Activated T-cell treated with anti-CD3 and anti-CD28 coated beads, Interleukin-2, amount 50 U/mL, for 4 hours (primary cell): ENCODE data around the gene HSPB8. TPM values are rescaled to one million over a fixed set of nuclear protein-coding genes. Genes with fewer than 3 reads are reported as not detected.
"Not testable (repeated sequence)": the region's sequence is repeated elsewhere in the genome, so short reads cannot be mapped to it uniquely, and the experiment has no call there.

Experiments used
- ATAC-seq, 2 donors: fragments of 200-7000 bp; cut with Tn5 transposase; one replicate each; pipeline ENCODE4 v1.10.0; 2021
- DNase-seq: peaks from one replicate; pipeline ENCODE4 v3.0.0-alpha.2; 2020
- H3K27me3 Mint-ChIP-seq: one replicate; pipeline ENCODE4 v1.8.0; 2021; ENCODE audit warnings: low read depth, mixed read lengths
- H3K36me3 Mint-ChIP-seq: one replicate; pipeline ENCODE4 v1.8.0; 2022; ENCODE audit warnings: mixed read lengths; ENCODE audit not compliant: insufficient read depth
- H3K4me1 Mint-ChIP-seq: one replicate; pipeline ENCODE4 v1.8.0; 2021; ENCODE audit warnings: low read depth, mixed read lengths
- H3K4me3 Mint-ChIP-seq: one replicate; pipeline ENCODE4 v1.8.0; 2021; ENCODE audit warnings: mild to moderate bottlenecking, moderate library complexity, mixed read lengths
- H3K9me3 Mint-ChIP-seq: one replicate; pipeline ENCODE4 v1.8.0; 2021; ENCODE audit warnings: mixed read lengths
- total RNA-seq, 3 donors: library from RNA; stranded (reverse); gene quantifications; one replicate each; pipeline ENCODE4 v1.2.1, GENCODE V29; 2021

Gene HSPB8
- total RNA-seq, 3 donors from 2014 or later, result not detected

DNA sequence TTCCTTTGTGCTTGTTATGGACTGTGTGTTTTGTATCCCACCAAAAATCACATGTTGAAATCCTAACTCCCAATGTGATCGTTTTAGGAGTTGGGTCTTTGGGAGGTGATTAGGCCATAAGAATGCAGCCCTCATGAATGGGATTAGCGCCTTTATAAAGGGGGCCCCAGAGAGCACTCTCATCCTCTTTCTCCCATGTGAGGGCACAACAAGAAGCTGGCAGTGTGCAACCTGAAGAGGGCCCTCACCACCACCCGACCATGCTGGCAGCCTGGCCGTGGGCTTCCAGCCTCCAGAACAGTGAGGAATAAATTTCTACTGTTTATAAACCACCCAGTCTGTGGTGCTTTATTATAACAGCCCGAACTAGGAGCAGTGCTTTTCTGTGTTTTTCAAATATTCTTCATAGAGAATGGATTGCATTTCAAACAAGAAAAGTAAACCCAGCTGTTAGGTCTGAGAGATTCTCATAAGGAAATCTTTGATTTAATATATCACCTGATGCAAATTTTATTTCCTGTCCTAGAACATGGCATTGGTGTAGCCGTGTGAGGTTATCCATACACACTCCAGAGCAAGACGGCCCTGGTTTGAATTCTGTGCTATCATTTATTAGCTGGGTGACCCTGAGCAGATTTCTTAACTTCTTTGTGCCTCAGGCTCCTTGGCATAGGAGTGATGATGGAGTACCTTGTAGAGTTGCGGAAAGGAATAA, 27.8 kb downstream of the HSPB8 start:
- Mint-ChIP-seq H3K9me3 (no peaks in the 10 kb centered on the region), H3K27me3 (peaks cover 4% of the 10 kb centered on the region), H3K4me1 (no peaks in the 10 kb centered on the region), H3K36me3 (no peaks in the 10 kb centered on the region), H3K4me3 (no peak overlapping the region)
- ATAC-seq, result no peak
- no peak for DNase-seq

DNA sequence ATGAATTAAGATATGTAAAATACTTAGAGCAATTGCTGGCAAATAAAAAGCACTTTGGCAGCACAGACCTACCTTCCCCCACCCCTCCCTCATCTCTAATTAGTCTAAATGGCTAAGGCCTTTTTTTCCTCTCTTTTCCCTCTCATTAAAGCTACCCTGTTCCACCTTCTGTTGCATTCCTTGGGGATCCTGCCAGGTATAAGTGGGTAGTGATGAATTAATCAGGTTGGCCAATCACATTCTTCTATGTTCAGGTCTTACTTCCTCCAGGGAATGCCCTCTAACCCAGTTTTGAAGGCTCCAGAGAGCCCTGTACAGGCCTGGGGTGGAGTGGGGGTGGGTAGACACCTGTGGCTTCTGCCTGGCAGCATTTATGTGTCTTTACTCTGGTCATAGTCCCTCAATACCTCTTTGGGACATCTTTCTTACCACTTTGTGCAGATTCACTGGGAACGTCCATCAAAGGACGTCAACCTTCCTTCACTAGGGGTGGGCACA, 28.4 kb downstream of the HSPB8 start:
- no peak for DNase-seq
- peaks cover 4% of the 10 kb centered on the region for H3K27me3 Mint-ChIP-seq
- no peaks in the 10 kb centered on the region for H3K4me1 Mint-ChIP-seq
- H3K9me3 Mint-ChIP-seq, result no peaks in the 10 kb centered on the region
- no peak overlapping the region for H3K4me3 Mint-ChIP-seq
- no peaks in the 10 kb centered on the region for H3K36me3 Mint-ChIP-seq
- ATAC-seq, result no peak

DNA sequence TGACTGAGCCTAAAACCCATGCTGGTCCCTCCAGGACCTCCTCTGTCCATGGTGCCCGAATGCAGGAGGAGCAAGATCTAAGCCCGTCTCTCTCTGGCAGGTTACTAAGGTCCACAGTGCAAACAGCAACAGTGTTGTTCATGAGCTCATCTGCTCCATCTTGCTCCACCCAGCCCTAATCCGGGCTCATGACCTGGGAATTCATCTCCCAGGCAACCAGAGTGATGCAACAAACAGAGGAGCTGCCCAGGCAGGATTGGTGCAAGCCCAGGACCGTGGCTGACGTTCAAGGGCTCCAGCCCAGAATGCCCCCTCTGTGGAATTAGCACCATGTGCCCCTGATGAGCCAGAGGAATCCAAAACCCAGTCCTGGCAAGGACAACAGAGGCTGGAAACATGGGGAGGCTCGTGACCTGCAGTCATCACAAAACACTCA, 29.9 kb downstream of the HSPB8 start:
- H3K9me3 Mint-ChIP-seq, result no peaks in the 10 kb centered on the region
- H3K36me3 Mint-ChIP-seq, result no peaks in the 10 kb centered on the region
- H3K27me3 Mint-ChIP-seq, result peaks cover 4% of the 10 kb centered on the region
- H3K4me3 Mint-ChIP-seq, result no peak overlapping the region
- DNase-seq, result no peak
- no peak for ATAC-seq
- no peaks in the 10 kb centered on the region for H3K4me1 Mint-ChIP-seq

DNA sequence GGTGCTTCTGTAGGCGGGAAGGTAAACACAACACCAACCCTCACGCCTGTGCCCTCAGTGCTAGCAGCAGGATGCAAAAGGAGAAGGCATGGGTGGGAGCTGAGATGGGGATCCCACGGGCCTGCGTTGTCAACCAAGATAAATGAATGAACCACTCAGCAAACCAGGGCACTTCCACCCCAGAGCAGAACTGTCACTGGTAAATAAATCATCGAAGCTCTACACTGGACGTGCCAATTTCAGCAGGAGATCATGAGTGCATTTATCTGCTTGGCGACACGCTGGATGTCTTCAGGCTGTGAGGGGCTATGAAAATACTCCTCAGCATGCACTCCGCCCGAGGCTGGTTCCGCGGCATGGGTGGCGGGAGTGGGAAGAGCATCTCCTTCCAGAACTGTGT, 33.2 kb downstream of the HSPB8 start:
- Mint-ChIP-seq H3K36me3 (no peaks in the 10 kb centered on the region), H3K4me1 (no peaks in the 10 kb centered on the region), H3K9me3 (no peaks in the 10 kb centered on the region), H3K27me3 (no peaks in the 10 kb centered on the region), H3K4me3 (no peak overlapping the region)
- DNase-seq (no peak), ATAC-seq (no peak)

DNA sequence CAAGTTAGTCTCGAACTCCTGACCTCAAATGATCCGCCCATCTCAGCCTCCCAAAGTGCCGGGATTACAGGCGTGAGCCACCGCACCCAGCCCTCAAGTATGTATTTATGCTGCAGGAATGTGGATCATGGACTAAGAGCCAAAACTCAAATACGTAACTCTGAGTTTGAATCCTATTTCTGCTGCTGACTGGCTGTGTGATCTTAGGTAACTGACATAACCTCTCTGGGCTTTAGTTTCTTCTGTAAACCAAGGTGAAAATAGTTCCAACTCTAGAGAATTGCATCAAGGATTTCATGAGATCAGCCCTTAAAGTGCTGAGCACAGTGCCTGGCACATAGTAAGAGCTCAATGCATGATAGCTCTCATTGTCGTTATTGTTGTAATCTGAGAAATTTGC, 37.4 kb downstream of the HSPB8 start:
- Mint-ChIP-seq H3K36me3 (no peaks in the 10 kb centered on the region), H3K4me1 (no peaks in the 10 kb centered on the region), H3K27me3 (peaks cover 2% of the 10 kb centered on the region), H3K9me3 (no peaks in the 10 kb centered on the region), H3K4me3 (no peak overlapping the region)
- DNase-seq (no peak), ATAC-seq (no peak)

DNA sequence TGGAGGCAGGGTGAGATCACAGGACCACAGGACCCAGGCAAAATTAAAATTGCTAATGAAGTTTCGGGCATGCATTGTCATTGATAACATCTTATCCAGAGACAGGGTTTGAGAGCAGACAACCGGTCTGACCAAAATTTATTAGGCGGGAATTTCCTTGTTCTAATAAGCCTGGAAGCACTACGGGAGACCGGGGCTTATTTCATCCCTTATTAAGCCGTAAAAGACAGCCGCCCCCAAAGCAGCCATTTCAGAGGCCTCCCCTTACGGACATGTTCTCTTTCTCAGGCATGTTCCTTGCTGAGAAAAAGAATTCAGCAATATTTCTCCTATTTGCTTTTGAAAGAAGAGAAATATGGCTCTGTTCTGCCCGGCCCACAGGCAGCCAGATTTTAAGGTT, 40.1 kb downstream of the HSPB8 start:
- not testable (repeated sequence) for DNase-seq, H3K27me3 Mint-ChIP-seq, H3K4me1 Mint-ChIP-seq, H3K9me3 Mint-ChIP-seq, H3K36me3 Mint-ChIP-seq, H3K4me3 Mint-ChIP-seq, ATAC-seq

DNA sequence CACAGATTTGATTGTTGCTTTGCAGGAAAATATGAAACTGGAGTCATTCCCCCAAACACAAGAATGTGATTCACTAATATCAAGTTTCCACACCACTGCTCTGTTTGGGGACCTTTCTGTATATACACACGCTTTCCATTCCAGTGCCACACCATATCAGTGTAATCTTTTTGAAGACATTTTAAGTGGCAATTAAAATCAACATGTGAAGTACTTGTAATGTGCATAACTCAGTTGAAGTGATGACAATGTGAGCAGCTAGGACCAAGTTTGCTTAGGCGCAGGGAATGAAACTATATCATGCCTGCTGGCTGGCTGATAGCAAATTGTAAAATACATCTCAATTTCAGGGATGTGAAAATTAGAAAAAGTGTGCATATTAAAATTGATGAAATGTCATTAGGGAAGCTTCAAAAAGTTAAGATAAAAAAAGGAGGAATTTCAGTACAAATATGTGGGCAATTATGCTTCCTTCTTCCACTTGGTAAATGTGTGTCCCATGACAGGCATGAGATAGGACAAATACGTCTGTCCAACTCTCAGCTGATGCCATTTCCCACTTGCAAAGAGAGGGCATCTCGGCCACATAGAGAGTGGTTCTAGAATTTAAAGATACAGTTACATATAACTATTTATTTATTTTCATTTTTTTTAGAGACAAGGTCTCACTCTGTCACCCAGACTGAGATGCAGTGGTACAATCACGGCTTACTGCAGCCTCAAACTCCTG, 43.7 kb downstream of the HSPB8 start:
- Mint-ChIP-seq H3K27me3 (peaks cover 4% of the 10 kb centered on the region), H3K4me1 (no peaks in the 10 kb centered on the region), H3K9me3 (peaks cover 3% of the 10 kb centered on the region), H3K36me3 (no peaks in the 10 kb centered on the region), H3K4me3 (no peak overlapping the region)
- ATAC-seq, result no peak
- no peak for DNase-seq

DNA sequence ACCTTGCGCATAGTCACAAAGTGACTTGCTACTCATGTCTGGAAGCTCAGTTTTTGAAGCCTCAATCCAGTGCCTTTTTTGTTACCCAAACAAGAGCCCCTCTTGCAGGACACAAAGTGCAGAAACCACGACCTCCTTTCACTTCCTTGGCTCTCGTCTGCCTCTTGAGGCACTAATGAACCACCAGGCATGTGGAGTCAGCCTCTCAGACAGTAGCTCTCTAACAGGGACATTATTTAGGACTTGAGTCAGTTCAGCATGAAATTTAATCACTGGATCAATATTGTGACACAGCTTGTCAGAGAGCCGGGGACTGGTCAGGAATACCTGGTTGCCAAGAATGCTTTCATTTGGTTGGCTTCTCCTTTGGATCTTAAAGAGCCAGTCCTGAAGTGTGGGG, 46.7 kb downstream of the HSPB8 start:
- no peaks in the 10 kb centered on the region for H3K36me3 Mint-ChIP-seq
- peaks cover 6% of the 10 kb centered on the region for H3K9me3 Mint-ChIP-seq
- DNase-seq (no peak), ATAC-seq (no peak)
- H3K4me1 Mint-ChIP-seq, result no peaks in the 10 kb centered on the region
- H3K4me3 Mint-ChIP-seq, result no peak overlapping the region
- H3K27me3 Mint-ChIP-seq, result peaks cover 2% of the 10 kb centered on the region

DNA sequence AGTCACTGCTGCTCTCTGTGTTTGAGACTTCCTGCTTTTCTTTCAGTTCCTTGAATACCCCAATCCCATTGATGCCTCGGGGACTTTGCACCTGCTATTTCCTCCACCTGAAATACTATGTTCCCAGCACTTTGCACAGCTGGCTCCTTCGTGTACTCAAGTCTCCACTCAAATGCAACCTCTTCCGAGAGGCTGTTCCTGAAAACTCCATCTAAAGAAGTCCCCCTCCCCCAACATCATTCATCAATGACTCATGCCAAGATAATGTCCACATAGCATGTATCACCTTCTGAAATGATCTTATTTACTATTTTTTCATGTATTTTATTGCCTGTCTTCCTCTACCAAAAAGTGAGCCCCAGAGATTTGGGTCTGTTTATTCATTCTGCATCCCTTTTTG, 48.6 kb downstream of the HSPB8 start:
- Mint-ChIP-seq H3K4me3 (no peak overlapping the region), H3K27me3 (peaks cover 5% of the 10 kb centered on the region), H3K4me1 (no peaks in the 10 kb centered on the region), H3K36me3 (no peaks in the 10 kb centered on the region), H3K9me3 (peaks cover 4% of the 10 kb centered on the region)
- ATAC-seq (no peak), DNase-seq (no peak)

DNA sequence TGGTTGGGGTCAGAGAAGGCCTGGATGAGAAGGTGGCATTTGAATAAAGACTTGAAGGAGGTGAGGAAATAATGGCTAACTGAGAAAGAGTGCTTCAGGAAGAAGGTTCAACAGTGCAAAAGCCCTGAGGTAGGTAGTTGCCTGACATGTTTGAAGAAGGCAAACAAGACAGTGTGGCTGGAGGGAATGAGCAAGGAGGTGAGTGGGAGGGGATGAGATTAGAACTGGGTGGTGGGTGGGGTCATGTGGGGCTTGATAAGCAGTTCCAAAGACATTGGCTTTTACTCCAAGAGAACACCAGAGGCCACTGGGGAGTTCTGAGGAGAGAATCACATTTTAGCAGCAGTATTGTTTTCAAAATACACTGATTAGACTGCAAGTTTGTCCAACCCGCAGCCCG, 50.5 kb downstream of the HSPB8 start:
- peaks cover 3% of the 10 kb centered on the region for H3K9me3 Mint-ChIP-seq
- no peaks in the 10 kb centered on the region for H3K4me1 Mint-ChIP-seq
- ATAC-seq (no peak), DNase-seq (no peak)
- no peaks in the 10 kb centered on the region for H3K36me3 Mint-ChIP-seq
- no peak overlapping the region for H3K4me3 Mint-ChIP-seq
- peaks cover 5% of the 10 kb centered on the region for H3K27me3 Mint-ChIP-seq

DNA sequence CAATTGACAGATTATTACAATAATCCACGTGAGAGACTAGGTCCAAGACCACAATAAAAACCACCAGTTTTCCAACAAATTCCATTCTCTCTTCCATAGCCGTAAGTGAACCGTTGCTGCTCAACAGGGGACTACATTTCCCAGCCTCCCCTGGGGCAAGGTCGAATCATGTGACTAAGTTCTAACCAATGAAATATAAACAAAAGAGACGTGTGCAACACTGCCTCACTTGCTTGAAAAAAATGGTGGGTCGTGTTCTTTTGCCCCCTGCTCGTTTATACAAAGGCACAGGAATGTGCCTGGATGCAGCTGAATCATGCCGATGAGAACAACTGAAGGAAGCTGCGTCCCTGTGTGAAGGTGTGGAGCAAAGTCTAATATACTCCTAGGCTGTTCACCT, 51.1 kb downstream of the HSPB8 start:
- DNase-seq (no peak), ATAC-seq (no peak)
- H3K4me3 Mint-ChIP-seq, result no peak overlapping the region
- peaks cover 3% of the 10 kb centered on the region for H3K9me3 Mint-ChIP-seq
- H3K27me3 Mint-ChIP-seq, result peaks cover 5% of the 10 kb centered on the region
- H3K4me1 Mint-ChIP-seq, result no peaks in the 10 kb centered on the region
- H3K36me3 Mint-ChIP-seq, result no peaks in the 10 kb centered on the region

DNA sequence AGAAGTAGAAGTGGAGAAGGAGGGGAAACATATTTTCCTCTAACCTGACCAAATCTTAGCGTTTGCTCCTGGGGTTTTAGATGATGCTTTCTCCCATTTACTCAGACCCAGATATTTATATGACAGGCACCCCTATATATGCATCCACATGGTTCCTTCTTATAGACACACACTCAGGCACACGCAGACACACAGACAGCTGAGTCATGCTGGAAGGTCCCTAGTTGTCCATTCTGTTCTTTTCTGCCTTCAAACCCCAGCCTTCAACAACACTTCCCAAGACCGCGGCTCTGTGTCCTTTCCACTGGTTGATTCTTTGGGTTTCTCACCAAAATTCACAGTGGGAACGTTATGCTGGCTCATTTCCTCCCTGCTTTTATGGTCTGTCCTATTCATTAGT, 52.1 kb downstream of the HSPB8 start:
- Mint-ChIP-seq H3K4me1 (no peaks in the 10 kb centered on the region), H3K4me3 (no peak overlapping the region), H3K36me3 (no peaks in the 10 kb centered on the region), H3K9me3 (peaks cover 3% of the 10 kb centered on the region), H3K27me3 (peaks cover 4% of the 10 kb centered on the region)
- DNase-seq, result no peak
- ATAC-seq, result no peak

DNA sequence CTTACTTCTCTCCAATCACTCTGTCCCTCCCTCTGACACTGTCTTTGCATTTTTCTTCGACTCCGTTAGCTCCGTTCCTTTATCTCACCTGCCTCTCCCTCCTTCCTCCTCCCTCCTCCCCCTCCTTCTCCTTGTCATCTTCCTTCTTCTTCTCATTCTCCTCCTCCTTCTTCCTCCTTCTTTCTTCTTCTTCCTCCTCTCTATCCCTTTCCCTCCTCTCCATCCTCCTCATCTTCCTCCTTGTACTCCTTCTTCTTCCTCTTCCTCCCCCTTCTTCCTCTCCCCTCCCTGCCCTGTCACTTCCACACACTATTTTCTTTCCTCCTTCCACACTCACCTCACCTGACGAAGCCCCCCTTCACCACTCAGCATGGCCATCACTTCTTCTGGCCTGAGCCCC, 53.0 kb downstream of the HSPB8 start:
- DNase-seq, result no peak
- H3K4me1 Mint-ChIP-seq, result no peaks in the 10 kb centered on the region
- no peak for ATAC-seq
- H3K9me3 Mint-ChIP-seq, result peaks cover 3% of the 10 kb centered on the region
- no peaks in the 10 kb centered on the region for H3K36me3 Mint-ChIP-seq
- H3K27me3 Mint-ChIP-seq, result peaks cover 3% of the 10 kb centered on the region
- H3K4me3 Mint-ChIP-seq, result no peak overlapping the region

DNA sequence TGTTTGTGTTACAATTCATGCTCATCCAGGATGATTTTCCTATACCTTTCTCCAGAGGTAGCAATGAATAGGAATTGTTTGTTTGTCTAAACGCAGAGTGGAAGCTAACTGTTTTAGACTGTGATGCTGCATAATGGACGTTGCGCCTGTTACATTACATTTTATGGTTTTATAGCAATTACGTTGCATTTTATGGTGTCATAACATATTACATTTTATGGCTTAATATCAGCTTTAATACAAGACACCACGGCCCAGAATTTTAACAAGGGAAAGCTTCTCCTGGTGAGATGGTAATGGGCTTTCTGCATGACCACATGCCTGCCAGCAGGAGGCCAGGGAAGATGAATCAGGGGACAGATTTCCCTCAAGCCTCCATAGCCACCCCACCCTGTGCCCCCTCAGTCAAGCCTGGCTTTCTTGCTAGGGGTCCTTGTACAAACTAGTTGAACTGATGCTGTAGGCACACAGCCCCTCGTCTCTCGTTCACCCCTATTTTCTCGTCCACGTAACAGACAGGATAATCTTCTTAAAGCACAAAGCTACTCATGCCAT, 56.5 kb downstream of the HSPB8 start:
- Mint-ChIP-seq H3K4me3 (no peak overlapping the region), H3K36me3 (no peaks in the 10 kb centered on the region), H3K4me1 (no peaks in the 10 kb centered on the region), H3K9me3 (no peaks in the 10 kb centered on the region), H3K27me3 (peaks cover 3% of the 10 kb centered on the region)
- ATAC-seq, result no peak
- DNase-seq, result no peak

DNA sequence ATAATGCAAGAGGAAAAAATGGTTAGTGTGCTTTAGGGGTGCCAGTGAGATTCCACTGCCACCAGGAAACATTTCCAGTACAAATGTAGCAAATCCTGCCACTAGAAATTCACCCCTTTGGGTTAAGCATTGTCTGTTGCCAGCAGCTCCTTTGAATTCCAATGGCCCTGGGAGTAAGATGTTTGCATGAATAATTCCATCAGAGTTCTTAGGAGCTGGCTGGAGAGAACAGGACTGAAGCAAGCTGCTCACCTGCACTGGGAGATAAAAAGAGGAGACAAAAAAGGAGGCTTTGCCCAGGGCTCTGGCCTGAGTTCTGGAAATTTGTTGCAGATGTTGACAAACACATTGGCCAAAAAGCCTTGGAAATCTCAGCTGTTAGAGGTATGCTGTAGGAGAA, 57.6 kb downstream of the HSPB8 start:
- ATAC-seq (no peak), DNase-seq (no peak)
- Mint-ChIP-seq H3K4me1 (no peaks in the 10 kb centered on the region), H3K4me3 (no peak overlapping the region), H3K27me3 (peaks cover 3% of the 10 kb centered on the region), H3K9me3 (no peaks in the 10 kb centered on the region), H3K36me3 (no peaks in the 10 kb centered on the region)
